SK-N-SH treated with all-trans-retinoic acid at 6 μM for 48 hours (cell line): ENCODE data around the gene UBE4A.

ENCODE experiments used
- ARNTL ChIP-seq: fragments of 450-650 bp; formaldehyde crosslinking; IDR thresholded peaks from 2 replicates; pipeline ENCODE4 v1.5.0; 2020; ENCODE audit warnings: low read depth, mild to moderate bottlenecking, moderate library complexity, borderline replicate concordance
- CREB5 ChIP-seq: fragments of 250-450 bp; sonication (Bioruptor Pico); IDR thresholded peaks from 2 replicates; pipeline ENCODE4 v1.5.1; 2020; ENCODE audit warnings: low read depth, mild to moderate bottlenecking, moderate library complexity
- CSRNP3 ChIP-seq: fragments of 250-450 bp; sonication (Bioruptor Pico); IDR thresholded peaks from 2 replicates; pipeline ENCODE4 v1.5.1; 2021; ENCODE audit warnings: mild to moderate bottlenecking, moderate library complexity
- GLIS3 ChIP-seq: fragments of 250-450 bp; sonication (Bioruptor Pico); IDR thresholded peaks from 2 replicates; pipeline ENCODE4 v1.5.0; 2020; ENCODE audit warnings: mild to moderate bottlenecking, moderate library complexity
- PATZ1 ChIP-seq: fragments of 250-450 bp; sonication (Bioruptor Pico); IDR thresholded peaks from 2 replicates; pipeline ENCODE4 v1.8.0; 2020; ENCODE audit warnings: mild to moderate bottlenecking, moderate library complexity, borderline replicate concordance
- RARB ChIP-seq: fragments of 250-450 bp; sonication (Bioruptor Pico); IDR thresholded peaks from 2 replicates; pipeline ENCODE4 v1.8.0; 2021; ENCODE audit warnings: mild to moderate bottlenecking, moderate library complexity
- TOX ChIP-seq: fragments of 250-450 bp; sonication (Bioruptor Pico); IDR thresholded peaks from 2 replicates; pipeline ENCODE4 v1.8.0; 2021; ENCODE audit warnings: mild to moderate bottlenecking, moderate library complexity, borderline replicate concordance
- TSHZ2 ChIP-seq: fragments of 250-450 bp; sonication (Bioruptor Pico); IDR thresholded peaks from 2 replicates; pipeline ENCODE4 v1.5.0; 2020; ENCODE audit warnings: mild to moderate bottlenecking, moderate library complexity
- ZFP30 ChIP-seq: fragments of 450-650 bp; formaldehyde crosslinking; IDR thresholded peaks from 2 replicates; pipeline ENCODE4 v1.5.0; 2022; ENCODE audit warnings: mild to moderate bottlenecking, moderate library complexity
- ZNF70 ChIP-seq: fragments of 450-650 bp; formaldehyde crosslinking; IDR thresholded peaks from 2 replicates; pipeline ENCODE4 v1.5.0; 2020; ENCODE audit warnings: mild to moderate bottlenecking, moderate library complexity

GRCh38 chr11:118373871-118374270, 14.5 kb downstream of the UBE4A start:
- no peak for TF ChIP-seq TOX (CRISPR knock-in tag)
- no peak for TF ChIP-seq ZFP30 (CRISPR knock-in tag)
- TF ChIP-seq RARB (CRISPR knock-in tag): no peak
- no peak for TF ChIP-seq CREB5 (CRISPR knock-in tag)
- no peak for TF ChIP-seq ZNF70 (CRISPR knock-in tag)
- no peak for TF ChIP-seq PATZ1
- TF ChIP-seq CSRNP3 (CRISPR knock-in tag): no peak
- no peak for TF ChIP-seq GLIS3 (CRISPR knock-in tag)
- no peak for TF ChIP-seq ARNTL
- TF ChIP-seq TSHZ2 (CRISPR knock-in tag): no peak
